ENCODE data around the gene TTC3.

GRCh38 chr21:37098751-37099150, 25.7 kb downstream of the TTC3 start:
- TF ChIP-seq CTCF (IDR thresholded peaks at IDR 0.05; ENCODE audit: insufficient read depth, low read depth, low read length), result no peak
- no peak for TF ChIP-seq EZH2 (IDR thresholded peaks at IDR 0.05; ENCODE audit: insufficient read depth, low read length)
